OCI-LY1 (cell line): ENCODE results near the gene CASQ2.

Experiments used
- H2AFZ ChIP-seq: fragments of 200-600 bp; sonication (generic), shearing (Covaris generic); 2 replicates; pipeline ENCODE4 v1.6.0; 2014; ENCODE audit warnings: antibody characterized with exemption, mild to moderate bottlenecking, low read length
- H3F3A ChIP-seq: fragments of 200-600 bp; sonication (generic), shearing (Covaris generic); 2 replicates; pipeline ENCODE4 v1.6.0; 2014; ENCODE audit warnings: mild to moderate bottlenecking, antibody characterized with exemption, low read length, moderate library complexity; ENCODE audit not compliant: insufficient read depth
- H3K27ac ChIP-seq: fragments of 200-600 bp; sonication (generic); 2 replicates; pipeline ENCODE4 v1.5.1; 2014; ENCODE audit warnings: low read length, mixed run types, mild to moderate bottlenecking, low read depth; ENCODE audit not compliant: poor library complexity, severe bottlenecking
- H3K27me3 ChIP-seq: fragments of 200-600 bp; sonication (generic); 2 replicates; pipeline ENCODE4 v1.6.0; 2014; ENCODE audit warnings: antibody characterized with exemption, mild to moderate bottlenecking, low read length, moderate library complexity; ENCODE audit not compliant: insufficient read depth
- H3K36me3 ChIP-seq: fragments of 200-600 bp; sonication (generic); 2 replicates; pipeline ENCODE4 v1.6.1; 2014; ENCODE audit warnings: mild to moderate bottlenecking, antibody characterized with exemption, low read length, moderate library complexity, mixed read lengths; ENCODE audit not compliant: insufficient read depth
- H3K4me1 ChIP-seq: fragments of 200-600 bp; sonication (generic); 2 replicates; pipeline ENCODE4 v1.5.1; 2014; ENCODE audit warnings: mild to moderate bottlenecking, low read length, moderate library complexity; ENCODE audit not compliant: insufficient read depth, severe bottlenecking
- H3K4me2 ChIP-seq: fragments of 200-600 bp; sonication (generic), shearing (Covaris generic); 2 replicates; pipeline ENCODE4 v1.6.1; 2014; ENCODE audit warnings: low read length
- H3K4me3 ChIP-seq: fragments of 200-600 bp; sonication (generic); 2 replicates; pipeline ENCODE4 v1.5.1; 2014; ENCODE audit warnings: low read length, low read depth, mild to moderate bottlenecking, mixed read lengths; ENCODE audit not compliant: poor library complexity, severe bottlenecking
- H3K79me2 ChIP-seq: fragments of 200-600 bp; shearing (Covaris generic); 2 replicates; pipeline ENCODE4 v1.6.1; 2016; ENCODE audit warnings: mixed run types, low read length, mixed read lengths; ENCODE audit not compliant: insufficient read depth
- H3K9ac ChIP-seq: fragments of 200-600 bp; sonication (generic), shearing (Covaris generic); 2 replicates; pipeline ENCODE4 v1.6.1; 2014; ENCODE audit warnings: mild to moderate bottlenecking, low read length, mixed read lengths
- H3K9me2 ChIP-seq: fragments of 200-600 bp; sonication (generic), shearing (Covaris generic); 2 replicates; pipeline ENCODE4 v1.6.1; 2014; ENCODE audit warnings: low read depth, mild to moderate bottlenecking, low read length, mixed read lengths
- H3K9me3 ChIP-seq: fragments of 200-600 bp; shearing (Covaris generic); 2 replicates; pipeline ENCODE4 v1.6.1; 2014; ENCODE audit warnings: low read length, mixed read lengths
- H4K20me1 ChIP-seq: fragments of 200-600 bp; sonication (generic), shearing (Covaris generic); 2 replicates; pipeline ENCODE4 v1.6.0; 2016; ENCODE audit warnings: mild to moderate bottlenecking, low read length; ENCODE audit not compliant: insufficient read depth
- EZH2 ChIP-seq: fragments of 200-600 bp; sonication (generic), shearing (Covaris generic); IDR thresholded peaks from 2 replicates; pipeline ENCODE4 v1.8.0; 2017; ENCODE audit warnings: borderline replicate concordance, mixed run types, mild to moderate bottlenecking, antibody characterized with exemption, low read length, moderate library complexity, mixed read lengths
- TF ChIP-seq, protein P1 (sequence below): fragments of 200-600 bp; sonication (generic), shearing (Covaris generic); IDR thresholded peaks from 2 replicates; pipeline ENCODE4 v1.5.1; 2017; ENCODE audit warnings: mild to moderate bottlenecking, antibody characterized with exemption, low read length, moderate library complexity, mixed read lengths

The CASQ2 gene

DNA sequence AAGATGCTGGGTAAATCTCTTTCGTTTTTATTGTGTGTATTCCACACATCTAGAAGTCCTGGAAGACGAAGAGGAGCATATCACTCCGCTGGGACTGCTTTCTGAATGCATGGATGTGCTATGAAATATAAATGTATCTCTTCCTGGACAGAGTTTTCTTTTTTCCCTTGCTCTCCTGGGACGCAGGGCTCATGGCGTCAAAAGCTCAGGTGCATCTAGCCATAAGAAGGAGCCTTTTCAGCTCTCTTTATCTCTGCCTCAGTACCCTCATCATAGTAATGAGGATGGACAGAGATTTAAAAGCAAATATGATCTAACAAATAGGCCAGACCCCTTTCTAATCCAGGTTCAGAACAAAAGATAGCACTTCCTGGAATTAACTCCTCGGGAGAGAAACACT lies 27.5 kb upstream of the CASQ2 start:
- H3K9me3 ChIP-seq = no peaks in the 10 kb centered on the region
- H3K79me2 ChIP-seq = no peaks in the 10 kb centered on the region
- H3F3A ChIP-seq = no peaks in the 10 kb centered on the region
- H3K27ac ChIP-seq = no peak overlapping the region
- no peak overlapping the region for H2AFZ ChIP-seq
- no peak overlapping the region for H3K9ac ChIP-seq
- no peaks in the 10 kb centered on the region for H3K36me3 ChIP-seq
- H3K27me3 ChIP-seq = 0 out of 2 replicates have a peak, but pooled peaks cover 4% of the 10 kb centered on the region
- no peaks in the 10 kb centered on the region for H4K20me1 ChIP-seq
- no peak overlapping the region for H3K4me2 ChIP-seq
- no peak for TF ChIP-seq EZH2
- TF ChIP-seq, protein P1, sequence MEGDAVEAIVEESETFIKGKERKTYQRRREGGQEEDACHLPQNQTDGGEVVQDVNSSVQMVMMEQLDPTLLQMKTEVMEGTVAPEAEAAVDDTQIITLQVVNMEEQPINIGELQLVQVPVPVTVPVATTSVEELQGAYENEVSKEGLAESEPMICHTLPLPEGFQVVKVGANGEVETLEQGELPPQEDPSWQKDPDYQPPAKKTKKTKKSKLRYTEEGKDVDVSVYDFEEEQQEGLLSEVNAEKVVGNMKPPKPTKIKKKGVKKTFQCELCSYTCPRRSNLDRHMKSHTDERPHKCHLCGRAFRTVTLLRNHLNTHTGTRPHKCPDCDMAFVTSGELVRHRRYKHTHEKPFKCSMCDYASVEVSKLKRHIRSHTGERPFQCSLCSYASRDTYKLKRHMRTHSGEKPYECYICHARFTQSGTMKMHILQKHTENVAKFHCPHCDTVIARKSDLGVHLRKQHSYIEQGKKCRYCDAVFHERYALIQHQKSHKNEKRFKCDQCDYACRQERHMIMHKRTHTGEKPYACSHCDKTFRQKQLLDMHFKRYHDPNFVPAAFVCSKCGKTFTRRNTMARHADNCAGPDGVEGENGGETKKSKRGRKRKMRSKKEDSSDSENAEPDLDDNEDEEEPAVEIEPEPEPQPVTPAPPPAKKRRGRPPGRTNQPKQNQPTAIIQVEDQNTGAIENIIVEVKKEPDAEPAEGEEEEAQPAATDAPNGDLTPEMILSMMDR = no peak
- no peaks in the 10 kb centered on the region for H3K9me2 ChIP-seq
- no peaks in the 10 kb centered on the region for H3K4me1 ChIP-seq
- H3K4me3 ChIP-seq = no peak overlapping the region

DNA sequence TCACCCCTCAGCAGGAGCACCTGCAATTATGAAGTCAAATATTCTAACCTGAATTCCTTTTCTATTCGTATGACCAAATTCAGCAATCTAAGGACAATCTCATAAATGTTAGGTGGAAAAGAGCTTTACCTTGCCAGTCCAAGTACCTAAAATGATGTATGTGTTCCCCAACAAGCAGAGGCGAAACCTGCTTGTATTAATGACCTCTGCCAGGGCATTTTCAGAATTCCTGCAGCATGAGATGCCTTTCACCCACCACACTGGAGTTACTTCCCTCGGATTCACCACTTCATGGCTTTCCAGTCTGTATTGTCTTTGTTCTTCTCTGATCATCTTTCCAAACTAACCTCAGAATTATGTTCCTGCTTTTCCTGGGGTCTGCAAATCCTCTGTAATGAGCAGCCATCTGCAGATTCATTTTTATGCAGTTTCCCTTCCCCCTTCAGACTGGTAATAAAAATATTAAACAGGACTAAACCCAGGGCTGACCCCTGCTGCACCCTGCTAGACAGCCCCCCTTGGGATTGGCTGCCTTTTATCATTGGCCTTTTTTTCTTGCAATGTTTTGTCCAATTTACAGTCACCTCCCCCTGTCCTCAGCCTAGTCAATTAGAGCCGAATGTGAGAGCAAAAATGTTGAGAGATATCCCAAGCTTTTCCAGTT lies 26.6 kb upstream of the CASQ2 start:
- no peak for TF ChIP-seq EZH2
- TF ChIP-seq, protein P1 = no peak

DNA sequence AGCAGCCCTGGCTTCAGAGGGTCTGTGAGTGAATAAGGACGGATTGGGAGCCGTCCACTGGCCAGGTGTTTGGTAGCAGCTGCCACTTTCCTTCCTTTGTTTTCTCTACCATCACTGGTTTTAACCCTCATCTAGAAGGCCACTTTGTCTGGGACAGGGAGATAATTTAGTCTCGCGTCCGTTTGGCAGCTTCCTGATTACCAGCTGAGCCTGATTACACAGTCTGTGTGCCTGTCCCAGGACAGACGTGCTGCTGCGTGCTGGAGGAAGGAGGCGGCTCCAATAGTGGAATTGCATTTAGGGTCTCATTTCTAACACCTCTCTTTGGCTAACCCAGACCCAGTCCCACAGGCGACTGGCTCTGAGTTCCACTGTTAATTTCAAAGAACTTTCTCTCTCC lies 24.6 kb upstream of the CASQ2 start:
- Histone ChIP-seq H3K79me2 (no peaks in the 10 kb centered on the region), H3K9me3 (no peaks in the 10 kb centered on the region), H3K36me3 (no peaks in the 10 kb centered on the region), H3K9ac (no peak overlapping the region), H3K4me1 (no peaks in the 10 kb centered on the region), H3F3A (no peaks in the 10 kb centered on the region), H2AFZ (no peak overlapping the region), H3K4me3 (no peak overlapping the region), H3K27ac (no peak overlapping the region), H3K27me3 (0 out of 2 replicates have a peak, but pooled peaks cover 4% of the 10 kb centered on the region), H3K4me2 (no peak overlapping the region), H3K9me2 (no peaks in the 10 kb centered on the region), H4K20me1 (no peaks in the 10 kb centered on the region)
- TF ChIP-seq, protein P1 = no peak
- TF ChIP-seq EZH2 = no peak

More for the DNA sequence above, 26.6 kb upstream of the CASQ2 start:
- H3K36me3 ChIP-seq = no peaks in the 10 kb centered on the region
- H3K9ac ChIP-seq = no peak overlapping the region
- H3K79me2 ChIP-seq = no peaks in the 10 kb centered on the region
- no peak overlapping the region for H3K27ac ChIP-seq
- no peak overlapping the region for H2AFZ ChIP-seq
- H3K4me2 ChIP-seq = no peak overlapping the region
- H3K27me3 ChIP-seq = 0 out of 2 replicates have a peak, but pooled peaks cover 4% of the 10 kb centered on the region
- no peak overlapping the region for H3K4me3 ChIP-seq
- H3K4me1 ChIP-seq = no peaks in the 10 kb centered on the region
- no peaks in the 10 kb centered on the region for H3F3A ChIP-seq
- H3K9me2 ChIP-seq = no peaks in the 10 kb centered on the region
- no peaks in the 10 kb centered on the region for H3K9me3 ChIP-seq
- no peaks in the 10 kb centered on the region for H4K20me1 ChIP-seq
